ENCODE measurements around the gene FASTKD2.

DNA sequence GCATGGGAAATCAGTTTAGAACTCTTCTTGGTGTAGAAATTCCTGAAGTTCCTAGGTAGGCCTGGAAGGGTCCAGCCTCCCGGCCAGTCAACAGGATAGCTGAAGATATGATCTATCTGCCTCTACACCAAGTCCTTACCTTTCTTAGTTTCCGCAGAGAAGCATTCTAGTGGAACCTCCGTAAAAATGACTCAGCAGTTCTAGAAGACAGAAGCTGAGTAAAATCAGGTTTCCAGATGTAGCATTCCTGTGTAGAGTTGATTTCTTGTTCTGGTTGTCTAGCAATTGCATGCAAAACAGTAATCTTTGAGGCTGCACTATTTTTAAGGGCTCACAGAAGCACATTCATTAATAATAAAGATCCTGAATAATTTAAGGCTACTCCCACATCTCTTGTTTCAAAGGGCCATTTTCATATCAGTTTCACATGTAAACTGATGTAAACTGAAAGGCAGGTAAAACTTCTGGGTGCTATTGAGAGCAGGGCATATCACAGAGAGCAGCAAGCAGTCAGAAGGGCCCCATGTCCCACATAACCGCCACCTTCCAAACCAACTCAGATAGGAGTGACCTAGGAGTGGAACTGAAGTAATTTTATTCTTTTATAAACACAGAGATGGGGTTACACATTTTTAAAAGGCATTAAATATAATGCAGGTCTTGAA lies 44.0 kb upstream of the FASTKD2 start:
- TF ChIP-seq, protein P1, sequence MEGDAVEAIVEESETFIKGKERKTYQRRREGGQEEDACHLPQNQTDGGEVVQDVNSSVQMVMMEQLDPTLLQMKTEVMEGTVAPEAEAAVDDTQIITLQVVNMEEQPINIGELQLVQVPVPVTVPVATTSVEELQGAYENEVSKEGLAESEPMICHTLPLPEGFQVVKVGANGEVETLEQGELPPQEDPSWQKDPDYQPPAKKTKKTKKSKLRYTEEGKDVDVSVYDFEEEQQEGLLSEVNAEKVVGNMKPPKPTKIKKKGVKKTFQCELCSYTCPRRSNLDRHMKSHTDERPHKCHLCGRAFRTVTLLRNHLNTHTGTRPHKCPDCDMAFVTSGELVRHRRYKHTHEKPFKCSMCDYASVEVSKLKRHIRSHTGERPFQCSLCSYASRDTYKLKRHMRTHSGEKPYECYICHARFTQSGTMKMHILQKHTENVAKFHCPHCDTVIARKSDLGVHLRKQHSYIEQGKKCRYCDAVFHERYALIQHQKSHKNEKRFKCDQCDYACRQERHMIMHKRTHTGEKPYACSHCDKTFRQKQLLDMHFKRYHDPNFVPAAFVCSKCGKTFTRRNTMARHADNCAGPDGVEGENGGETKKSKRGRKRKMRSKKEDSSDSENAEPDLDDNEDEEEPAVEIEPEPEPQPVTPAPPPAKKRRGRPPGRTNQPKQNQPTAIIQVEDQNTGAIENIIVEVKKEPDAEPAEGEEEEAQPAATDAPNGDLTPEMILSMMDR (IDR thresholded peaks at IDR 0.05) = no peak
- TF ChIP-seq POLR2AphosphoS5 (IDR thresholded peaks at IDR 0.05; ENCODE audit: insufficient read depth in 1 of 2, low read depth in 1 of 2) (no peak), POLR2A (IDR thresholded peaks at IDR 0.05) (no peak)
